Colonic mucosa (tissue), 4 donors: ENCODE measurements around the gene BIN1. TPM values are rescaled to one million over a fixed set of nuclear protein-coding genes. Genes with fewer than 3 reads are reported as not detected.
A peak's percentile ranks its signal among the peaks of the same experiment; 100 is the strongest.

Experiments
- DNase-seq: peaks from one replicate; pipeline ENCODE4 v3.0.0-alpha.2; 2020
- H3K27ac ChIP-seq: fragments of 200-600 bp; one replicate; pipeline ENCODE4 v1.8.0; 2021
- H3K27me3 ChIP-seq: fragments of 200-600 bp; one replicate; pipeline ENCODE4 v1.8.0; 2021
- H3K36me3 ChIP-seq: fragments of 200-600 bp; one replicate; pipeline ENCODE4 v1.8.0; 2021
- H3K4me1 ChIP-seq: fragments of 200-600 bp; one replicate; pipeline ENCODE4 v1.8.0; 2021; ENCODE audit warnings: mild to moderate bottlenecking
- H3K4me3 ChIP-seq: fragments of 200-600 bp; one replicate; pipeline ENCODE4 v1.8.0; 2021
- H3K9ac ChIP-seq, 2 donors: one replicate each; pipeline ENCODE4 v1.7.0; 2013; ENCODE audit warnings: control low read depth in 2 of 2, low read depth in 2 of 2, low read length in 2 of 2
- H3K9me3 ChIP-seq: fragments of 200-600 bp; one replicate; pipeline ENCODE4 v1.8.0; 2021
- CTCF ChIP-seq: fragments of 200-600 bp; IDR thresholded peaks from one replicate; pipeline ENCODE4 v1.8.0; 2022; ENCODE audit warnings: antibody characterized with exemption, mild to moderate bottlenecking
- intact Hi-C: fragments of 100-400 bp; cut with DNase I; formaldehyde crosslinking; loops from one replicate; pipeline ENCODE4 v1.14.1; 2022
- total RNA-seq, 2 donors: library from RNA; stranded (reverse); fragmentation: NEBNext Ultra II Directional in 1 of 2; extraction: Animal tissue kit (Norgen Biotek cat#: 25700) in 1 of 2; gene quantifications; one replicate each; pipeline ENCODE4 v1.2.1, GENCODE V29; 2021
- donor health status: healthy.
- donor health status: DM: no; HTN: no; CAD: no.
- donor health status: DM: no; HTN: no; CAD: no.

Gene BIN1
- total RNA-seq, 2 donors from 2014 or later, result 38.5 to 60.8 TPM

DNA sequence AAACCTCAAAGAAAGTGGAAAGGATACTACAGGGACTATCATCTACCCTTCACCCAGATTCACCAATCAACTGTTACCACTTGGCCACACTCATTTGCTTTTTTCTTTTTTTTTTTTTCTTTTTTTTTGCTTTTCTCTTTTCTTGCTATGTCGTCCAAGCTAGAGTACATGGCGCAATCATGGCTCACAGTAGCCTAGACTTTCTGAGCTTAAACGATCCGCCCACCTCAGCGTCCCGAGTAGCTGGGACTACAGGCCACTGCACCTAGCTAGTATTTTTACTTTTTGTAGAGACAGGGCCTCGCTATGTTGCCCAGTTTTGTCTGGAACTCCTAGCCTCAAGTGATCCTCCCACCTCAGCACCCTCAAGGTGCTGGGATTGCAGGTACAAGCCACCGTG is 24.0 kb downstream of the BIN1 start:
- no peaks in the 10 kb centered on the region for H3K9me3 ChIP-seq
- no peaks in the 10 kb centered on the region for H3K27me3 ChIP-seq
- no peak overlapping the region for H3K4me3 ChIP-seq
- DNase-seq, result no peak
- H3K27ac ChIP-seq, result peak overlapping the region; percentile 64
- no peak for TF ChIP-seq CTCF
- intact Hi-C loops, result no loop called here
- no peak overlapping the region for H3K9ac ChIP-seq
- H3K36me3 ChIP-seq, result no peaks in the 10 kb centered on the region
- peaks cover 39% of the 10 kb centered on the region for H3K4me1 ChIP-seq

DNA sequence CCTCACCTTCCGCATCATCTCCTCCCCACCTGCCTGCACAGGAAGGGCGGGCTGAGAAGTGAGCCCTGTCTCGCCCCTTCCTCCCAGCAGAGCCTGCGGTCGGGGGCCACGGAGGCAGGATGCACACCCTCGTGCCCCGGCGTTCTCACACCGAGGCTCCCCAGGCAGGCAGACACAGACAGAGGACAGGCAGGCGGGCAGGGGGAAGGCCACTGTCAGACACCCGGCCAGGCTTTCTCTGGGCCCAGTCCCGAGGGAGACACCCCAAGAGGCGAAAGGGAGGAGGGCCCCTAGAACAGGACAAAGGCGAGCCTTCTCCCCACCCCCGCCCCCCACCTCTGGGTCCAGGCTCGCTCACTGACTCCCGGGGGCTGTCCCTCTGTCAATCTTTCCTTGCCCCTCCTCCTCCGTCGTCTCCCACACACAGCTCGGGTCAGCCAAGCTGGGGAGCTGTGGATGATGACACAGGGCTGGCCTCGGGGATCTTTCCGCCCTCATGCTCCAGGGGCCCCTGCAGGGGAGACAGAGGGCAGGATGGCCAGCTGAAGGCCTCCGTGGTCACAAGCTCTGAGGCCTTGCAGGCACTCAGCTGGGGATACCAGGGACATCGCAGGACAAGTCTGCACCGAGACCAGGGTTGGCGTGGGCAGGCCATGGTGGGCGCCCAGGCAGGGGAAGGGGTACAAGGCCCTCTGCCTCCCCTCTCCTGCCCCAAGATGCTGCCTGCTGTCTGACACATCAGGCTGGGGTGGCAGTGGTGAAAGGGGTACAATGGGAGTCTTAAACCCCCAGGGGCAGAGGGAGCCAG is 24.9 kb downstream of the BIN1 start:
- peak overlapping the region; percentile 49 for H3K27ac ChIP-seq

GRCh38 chr2:127080938-127081755 is 25.8 kb downstream of the BIN1 start:
- peak overlapping the region in 1 of 2 donors; percentile 30 for H3K9ac ChIP-seq
- TF ChIP-seq CTCF, result no peak
- H3K27me3 ChIP-seq, result no peaks in the 10 kb centered on the region
- H3K36me3 ChIP-seq, result no peaks in the 10 kb centered on the region
- intact Hi-C loops, result no loop called here
- no peak for DNase-seq
- H3K4me1 ChIP-seq, result peaks cover 39% of the 10 kb centered on the region
- H3K9me3 ChIP-seq, result no peaks in the 10 kb centered on the region
- H3K27ac ChIP-seq, result peak overlapping the region; percentile 49
- H3K4me3 ChIP-seq, result peak overlapping the region; percentile 12

More for the DNA sequence above, 24.9 kb downstream of the BIN1 start:
- no peak for DNase-seq
- no peaks in the 10 kb centered on the region for H3K36me3 ChIP-seq
- intact Hi-C loops, result no loop called here
- peak overlapping the region in 1 of 2 donors; percentile 30 for H3K9ac ChIP-seq
- H3K4me3 ChIP-seq, result peak overlapping the region; percentile 12
- H3K27me3 ChIP-seq, result no peaks in the 10 kb centered on the region
- H3K4me1 ChIP-seq, result peaks cover 39% of the 10 kb centered on the region
- TF ChIP-seq CTCF, result no peak
- no peaks in the 10 kb centered on the region for H3K9me3 ChIP-seq

DNA sequence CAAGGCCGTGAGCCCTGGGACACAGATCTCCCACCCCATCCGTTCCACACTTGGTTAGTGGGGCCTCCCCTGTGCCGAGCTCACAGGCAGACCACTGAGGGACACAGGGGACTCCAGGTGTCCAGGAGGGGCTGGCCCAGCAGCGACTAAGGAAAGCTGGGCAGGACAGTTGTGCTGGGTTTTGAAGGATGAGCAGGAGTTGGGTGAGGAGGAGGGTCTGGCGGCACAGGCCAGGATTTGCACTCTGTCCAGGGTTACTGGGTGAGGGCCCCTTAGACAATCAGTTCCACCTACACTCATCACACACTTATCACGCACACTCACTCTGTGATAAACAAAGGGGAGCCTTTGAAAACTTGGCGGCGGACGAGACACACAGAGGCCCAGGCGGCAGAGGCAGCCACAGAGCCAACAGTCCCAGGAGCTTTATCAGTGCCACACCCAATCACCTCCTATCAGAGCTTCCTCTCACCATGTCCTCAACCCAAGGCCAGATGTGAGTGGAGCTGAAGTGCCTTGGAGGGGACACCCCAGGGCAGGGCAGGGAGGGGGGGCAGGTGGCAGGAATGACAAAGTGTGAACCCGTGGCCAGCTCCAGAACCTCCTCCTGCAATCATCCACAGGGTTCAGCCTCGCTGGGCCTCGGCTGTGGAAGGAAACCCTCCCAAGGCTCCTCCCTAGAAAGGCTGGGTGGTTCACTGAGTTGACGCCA is 26.6 kb downstream of the BIN1 start:
- Histone ChIP-seq H3K9ac (peak overlapping the region in 1 of 2 donors; percentile 16), H3K4me1 (peaks cover 36% of the 10 kb centered on the region), H3K27me3 (no peaks in the 10 kb centered on the region), H3K9me3 (no peaks in the 10 kb centered on the region), H3K4me3 (no peak overlapping the region), H3K27ac (peak overlapping the region; percentile 49), H3K36me3 (no peaks in the 10 kb centered on the region)
- TF ChIP-seq CTCF, result no peak
- intact Hi-C loops, result no loop called here
- DNase-seq, result peak; percentile 75

DNA sequence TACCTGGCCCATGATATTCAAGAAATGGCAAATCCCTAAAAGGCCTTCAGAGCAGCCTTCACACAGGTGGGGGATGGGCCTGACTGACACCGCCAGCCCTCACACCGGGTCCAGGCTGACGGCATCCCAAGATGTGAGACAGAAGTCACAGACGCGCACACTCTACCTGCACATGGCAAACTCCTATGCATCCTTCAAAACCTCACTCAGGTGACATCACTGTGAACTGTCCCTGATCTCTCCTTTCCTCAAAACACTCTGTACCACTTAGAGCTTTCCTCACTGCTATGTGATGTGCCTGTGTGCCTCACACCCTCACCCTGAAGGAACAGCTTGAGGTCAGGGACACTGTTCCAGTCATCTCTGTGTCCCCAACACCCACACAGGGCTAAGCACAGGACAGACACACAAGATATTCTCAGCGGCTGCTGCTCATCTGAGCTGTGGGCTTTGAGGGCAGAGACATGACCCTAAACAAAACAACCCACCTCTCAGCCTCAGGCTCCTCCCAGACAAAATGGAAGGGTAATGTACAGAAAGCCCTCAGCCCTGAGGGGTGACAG is 27.5 kb downstream of the BIN1 start:
- no peaks in the 10 kb centered on the region for H3K36me3 ChIP-seq
- no peak overlapping the region for H3K4me3 ChIP-seq
- no peaks in the 10 kb centered on the region for H3K27me3 ChIP-seq
- DNase-seq, result no peak
- TF ChIP-seq CTCF, result no peak
- H3K27ac ChIP-seq, result no peak overlapping the region
- H3K9me3 ChIP-seq, result no peaks in the 10 kb centered on the region
- no peak overlapping the region for H3K9ac ChIP-seq
- H3K4me1 ChIP-seq, result peaks cover 28% of the 10 kb centered on the region
- intact Hi-C loops, result no loop called here
